HepG2 (cell line): Measurements from ENCODE around the gene UTP4. TPM values are rescaled to one million over a fixed set of nuclear protein-coding genes. Genes with fewer than 3 reads are reported as not detected.

Source experiments
- ARNT ChIP-seq: fragments of 450-650 bp; IDR thresholded peaks from 2 replicates; pipeline ENCODE4 v1.6.1; 2017
- BRF2 ChIP-seq: sonication (generic); formaldehyde crosslinking; IDR thresholded peaks from 2 replicates; pipeline ENCODE4 v1.8.1; 2022; ENCODE audit warnings: mild to moderate bottlenecking, missing genetic modification reagents
- GLI4 ChIP-seq: sonication (generic); formaldehyde crosslinking; IDR thresholded peaks from 2 replicates; pipeline ENCODE4 v1.5.1; 2020; ENCODE audit warnings: missing genetic modification reagents, mild to moderate bottlenecking, moderate library complexity, borderline replicate concordance
- GLMP ChIP-seq: sonication (generic); formaldehyde crosslinking; IDR thresholded peaks from 2 replicates; pipeline ENCODE4 v1.9.0; 2021; ENCODE audit warnings: missing genetic modification reagents, mild to moderate bottlenecking, borderline replicate concordance
- HHEX ChIP-seq: IDR thresholded peaks from 2 replicates; pipeline ENCODE4 v1.6.1; 2016; ENCODE audit warnings: control low read depth
- HOXA3 ChIP-seq: sonication (generic); formaldehyde crosslinking; IDR thresholded peaks from 2 replicates; pipeline ENCODE4 v1.5.0; 2020; ENCODE audit warnings: missing genetic modification reagents
- KDM2A ChIP-seq: sonication (generic); formaldehyde crosslinking; IDR thresholded peaks from 2 replicates; pipeline ENCODE4 v1.4.0; 2020; ENCODE audit warnings: low read depth, missing genetic modification reagents, borderline replicate concordance
- KDM4B ChIP-seq: sonication (generic); formaldehyde crosslinking; IDR thresholded peaks from 2 replicates; pipeline ENCODE4 v1.4.0; 2020; ENCODE audit warnings: missing genetic modification reagents
- MIER3 ChIP-seq: IDR thresholded peaks from 2 replicates; pipeline ENCODE4 v1.6.1; 2016; ENCODE audit warnings: missing compliant biosample characterization, borderline replicate concordance
- NFYC ChIP-seq: IDR thresholded peaks from 2 replicates; pipeline ENCODE4 v1.6.1; 2016; ENCODE audit warnings: missing genetic modification reagents, missing compliant biosample characterization
- NR3C1 ChIP-seq: sonication (generic); formaldehyde crosslinking; IDR thresholded peaks from 2 replicates; pipeline ENCODE4 v1.4.0; 2020; ENCODE audit warnings: missing genetic modification reagents
- SMAD1 ChIP-seq: sonication (generic); formaldehyde crosslinking; IDR thresholded peaks from 2 replicates; pipeline ENCODE4 v1.4.0; 2020; ENCODE audit warnings: missing genetic modification reagents, low read depth, mild to moderate bottlenecking, borderline replicate concordance
- TCF7L2 ChIP-seq: IDR thresholded peaks from 2 replicates; pipeline ENCODE4 v1.6.1; 2011; ENCODE audit warnings: mild to moderate bottlenecking, low read depth, low read length, moderate library complexity
- TEAD3 ChIP-seq: optimal IDR thresholded peaks from 2 replicates; pipeline ENCODE3; 2016; ENCODE audit warnings: borderline replicate concordance
- TGIF2 ChIP-seq: IDR thresholded peaks from 2 replicates; pipeline ENCODE4 v1.6.1; 2016; ENCODE audit warnings: control low read depth, missing compliant biosample characterization
- TP53 ChIP-seq: sonication (generic); formaldehyde crosslinking; conservative IDR thresholded peaks from 2 replicates; pipeline ENCODE4 v1.4.0; 2020; ENCODE audit warnings: missing genetic modification reagents
- TSC22D2 ChIP-seq: sonication (generic); formaldehyde crosslinking; IDR thresholded peaks from 2 replicates; pipeline ENCODE4 v1.5.1; 2020; ENCODE audit warnings: missing genetic modification reagents, mild to moderate bottlenecking, borderline replicate concordance
- ZNF496 ChIP-seq: sonication (generic); formaldehyde crosslinking; IDR thresholded peaks from 2 replicates; pipeline ENCODE4 v1.8.1; 2023; ENCODE audit warnings: mild to moderate bottlenecking, moderate library complexity, missing genetic modification reagents; ENCODE audit not compliant: insufficient replicate concordance
- ZNF574 ChIP-seq: sonication (generic); formaldehyde crosslinking; IDR thresholded peaks from 2 replicates; pipeline ENCODE4 v1.4.0; 2020; ENCODE audit warnings: missing genetic modification reagents
- ZNF724P ChIP-seq: sonication (generic); formaldehyde crosslinking; IDR thresholded peaks from 2 replicates; pipeline ENCODE4 v1.8.0; 2022; ENCODE audit warnings: missing genetic modification reagents, borderline replicate concordance
- polyA plus RNA-seq, 8 experiments: library from polyadenylated mRNA; depleted of rRNA in 3 of 8; stranded (reverse) in 7 of 8; unstranded in 1 of 8; fragments of >200 nt; fragmentation: Illumina TruSeq in 4 of 8; extraction: Trizol in 4 of 8; gene quantifications; 2 replicates each; pipeline versions ENCODE4 v1.2.1 to v1.2.3, GENCODE V29; 2011 to 2016; ENCODE audit warnings: low read depth in 4 of 8, missing spikeins in 1 of 8, mixed read lengths in 1 of 8; ENCODE audit not compliant: insufficient read depth in 1 of 8
- total RNA-seq, 5 experiments: library from RNA; depleted of rRNA; stranded (reverse); fragments of >200 nt; fragmentation: Illumina TruSeq; extraction: Trizol; gene quantifications; 2 replicates each; pipeline ENCODE4 v1.2.3, GENCODE V29; 2016; ENCODE audit warnings: low read depth in 1 of 5
- TF ChIP-seq, protein P1 (sequence below): sonication (generic); formaldehyde crosslinking; IDR thresholded peaks from 2 replicates; pipeline ENCODE4 v1.8.0; 2022; ENCODE audit warnings: mild to moderate bottlenecking, missing genetic modification reagents; ENCODE audit not compliant: insufficient replicate concordance
- TF ChIP-seq, protein P2 (sequence below): sonication (generic); formaldehyde crosslinking; IDR thresholded peaks from 2 replicates; pipeline ENCODE4 v1.8.0; 2022; ENCODE audit warnings: mild to moderate bottlenecking, missing genetic modification reagents, moderate library complexity

Gene UTP4
- total and polyA plus RNA-seq, 2 of the 13 experiments (the other 11 are each of a cell fraction or from before 2014, with no cell fraction given), result 30.0 to 85.8 TPM

- TF ChIP-seq KDM2A (no peak), ZNF496 (no peak), ZNF574 (CRISPR knock-in tag) (peak; percentile 8; the same call in 1 of the 2 replicates), GLI4 (CRISPR knock-in tag) (0 out of 2 replicates have a peak, but pooled peaks have one; percentile 23), ZNF724P (CRISPR knock-in tag) (no peak), NFYC (CRISPR knock-in tag) (no peak), MIER3 (CRISPR knock-in tag) (0 out of 2 replicates have a peak, but pooled peaks have one; percentile 9), BRF2 (CRISPR knock-in tag) (no peak), HOXA3 (CRISPR knock-in tag) (no peak; the same call in 1 of the 2 replicates), NR3C1 (CRISPR knock-in tag) (no peak), GLMP (CRISPR knock-in tag) (no peak), KDM4B (no peak), TCF7L2 (no peak), TEAD3 (CRISPR knock-in tag) (peak; percentile 9), SMAD1 (CRISPR knock-in tag) (no peak), HHEX (CRISPR knock-in tag) (no peak), TP53 (CRISPR knock-in tag) (no peak), TSC22D2 (CRISPR knock-in tag) (no peak), TGIF2 (CRISPR knock-in tag) (peak; percentile 69; the same call in 1 of the 2 replicates), ARNT (no peak)
- TF ChIP-seq, protein P1, sequence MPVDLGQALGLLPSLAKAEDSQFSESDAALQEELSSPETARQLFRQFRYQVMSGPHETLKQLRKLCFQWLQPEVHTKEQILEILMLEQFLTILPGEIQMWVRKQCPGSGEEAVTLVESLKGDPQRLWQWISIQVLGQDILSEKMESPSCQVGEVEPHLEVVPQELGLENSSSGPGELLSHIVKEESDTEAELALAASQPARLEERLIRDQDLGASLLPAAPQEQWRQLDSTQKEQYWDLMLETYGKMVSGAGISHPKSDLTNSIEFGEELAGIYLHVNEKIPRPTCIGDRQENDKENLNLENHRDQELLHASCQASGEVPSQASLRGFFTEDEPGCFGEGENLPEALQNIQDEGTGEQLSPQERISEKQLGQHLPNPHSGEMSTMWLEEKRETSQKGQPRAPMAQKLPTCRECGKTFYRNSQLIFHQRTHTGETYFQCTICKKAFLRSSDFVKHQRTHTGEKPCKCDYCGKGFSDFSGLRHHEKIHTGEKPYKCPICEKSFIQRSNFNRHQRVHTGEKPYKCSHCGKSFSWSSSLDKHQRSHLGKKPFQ (CRISPR knock-in tag), result no peak
- TF ChIP-seq, protein P2, sequence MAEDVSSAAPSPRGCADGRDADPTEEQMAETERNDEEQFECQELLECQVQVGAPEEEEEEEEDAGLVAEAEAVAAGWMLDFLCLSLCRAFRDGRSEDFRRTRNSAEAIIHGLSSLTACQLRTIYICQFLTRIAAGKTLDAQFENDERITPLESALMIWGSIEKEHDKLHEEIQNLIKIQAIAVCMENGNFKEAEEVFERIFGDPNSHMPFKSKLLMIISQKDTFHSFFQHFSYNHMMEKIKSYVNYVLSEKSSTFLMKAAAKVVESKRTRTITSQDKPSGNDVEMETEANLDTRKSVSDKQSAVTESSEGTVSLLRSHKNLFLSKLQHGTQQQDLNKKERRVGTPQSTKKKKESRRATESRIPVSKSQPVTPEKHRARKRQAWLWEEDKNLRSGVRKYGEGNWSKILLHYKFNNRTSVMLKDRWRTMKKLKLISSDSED (CRISPR knock-in tag), result 0 out of 2 replicates have a peak, but pooled peaks have one; percentile 67
These were observed 55.2 kb downstream of the UTP4 start (continued) for GRCh38 chr16:69187446-69188235.
